Adrenal gland (tissue), 5 donors: ENCODE results near the gene APOO.

ENCODE experiments used
- CTCF ChIP-seq, 6 experiments: fragments of 450-650 bp in 4 of 6; fragments of 200-600 bp in 2 of 6; sonication (generic) in 1 of 6; IDR thresholded peaks; 1 replicate in 5 of 6; 2 replicates in 1 of 6; pipeline versions ENCODE4 v1.5.1 to v1.8.0; 2016 to 2021; ENCODE audit warnings: antibody characterized with exemption in 6 of 6, mild to moderate bottlenecking in 2 of 6, moderate library complexity in 1 of 6
- POLR2A ChIP-seq, 2 donors: fragments of 450-650 bp; IDR thresholded peaks; one replicate each; pipeline ENCODE4 v1.6.1; 2017; ENCODE audit warnings: antibody characterized with exemption in 2 of 2, mild to moderate bottlenecking in 2 of 2, moderate library complexity in 1 of 2
- donor health status: DM: no; HTN: no; CAD: no.

- TF ChIP-seq CTCF (IDR thresholded peaks at IDR 0.05) (no peak), POLR2A (IDR thresholded peaks at IDR 0.05) (no peak)
Measured at GRCh38 chrX:23861215-23861896, 46.4 kb downstream of the APOO start.
